Mesodermal cell (in vitro differentiated cells): Measurements from ENCODE around the gene NEIL3. TPM values are rescaled to one million over a fixed set of nuclear protein-coding genes. Genes with fewer than 3 reads are reported as not detected.

Experiments used
- H3K27ac ChIP-seq: 2 replicates; pipeline ENCODE4 v1.7.0; 2013; ENCODE audit warnings: mild to moderate bottlenecking, low read depth, low read length, moderate library complexity; ENCODE audit not compliant: severe bottlenecking
- H3K36me3 ChIP-seq: 2 replicates; pipeline ENCODE4 v1.7.1; 2013; ENCODE audit warnings: mild to moderate bottlenecking, low read length, moderate library complexity; ENCODE audit not compliant: control insufficient read depth, insufficient read depth
- H3K4me1 ChIP-seq: one replicate; pipeline ENCODE4 v1.7.1; 2013; ENCODE audit warnings: mild to moderate bottlenecking, low read length; ENCODE audit not compliant: insufficient read depth, control insufficient read depth, poor library complexity, severe bottlenecking
- H3K4me3 ChIP-seq: 2 replicates; pipeline ENCODE4 v1.7.0; 2013; ENCODE audit warnings: low read length, control low read depth, mild to moderate bottlenecking; ENCODE audit not compliant: insufficient read depth, poor library complexity, severe bottlenecking; ENCODE audit errors: extremely low read depth
- H3K9me3 ChIP-seq: 2 replicates; pipeline ENCODE4 v1.7.1; 2013; ENCODE audit warnings: mild to moderate bottlenecking, low read length, moderate library complexity; ENCODE audit not compliant: control insufficient read depth
- WGBS, 2 experiments: methylation state at CpG; one replicate each; pipeline ENCODE4 v1.1.5; 2013; ENCODE audit warnings: missing lambda C conversion rate in 2 of 2; ENCODE audit not compliant: insufficient coverage in 2 of 2; 5-methylcytosine and 5-hydroxymethylcytosine counted together
- polyA plus RNA-seq, 2 experiments: library from polyadenylated mRNA; stranded (reverse); fragments of 50-300 nt; gene quantifications; one replicate each; pipeline ENCODE4 v1.2.3, GENCODE V29; 2013

Gene NEIL3
- polyA plus RNA-seq (2013, experiment 1 of 2): 5.2 TPM
- 5.1 TPM for polyA plus RNA-seq (2013, experiment 2 of 2)

- H3K9me3 ChIP-seq: no peaks in the 10 kb centered on the region
- no peak within 1 kb of the TSS for H3K27ac ChIP-seq
Observed at GRCh38 chr4:177309522-177310371, at the start of gene NEIL3. TSS of gene NEIL3 (plus strand) at chr4:177309874. CDS start at chr4:177309954, 80 bp downstream.

GRCh38 chr4:177263818-177264217 is 45.9 kb upstream of the NEIL3 start:
- 89 to 93% methylated on average over 6 of the region's 7 CpGs for WGBS, 2 experiments
- H3K27ac ChIP-seq: no peak overlapping the region
- H3K4me3 ChIP-seq: no peak overlapping the region
- no peaks in the 10 kb centered on the region for H3K9me3 ChIP-seq
- no peaks in the 10 kb centered on the region for H3K4me1 ChIP-seq
- no peaks in the 10 kb centered on the region for H3K36me3 ChIP-seq

More at GRCh38 chr4:177309522-177310371, at the start of gene NEIL3:
- peak within 1 kb of the TSS; percentile 73 for H3K4me3 ChIP-seq
- WGBS, 2 experiments: 2 to 4% methylated on average over 44 to 51 of the region's 52 CpGs
- H3K4me1 ChIP-seq: no peaks in the 10 kb centered on the region
- no peaks in the 10 kb centered on the region for H3K36me3 ChIP-seq

- Histone ChIP-seq H3K36me3 (no peaks in the 10 kb centered on the region), H3K9me3 (no peaks in the 10 kb centered on the region), H3K27ac (no peak overlapping the region), H3K4me3 (no peak overlapping the region), H3K4me1 (no peaks in the 10 kb centered on the region)
- WGBS, 2 experiments: no CpG with 5 or more reads among the region's 2 CpGs
Observed at GRCh38 chr4:177264788-177265422, 44.8 kb upstream of the NEIL3 start.

GRCh38 chr4:177265729-177266128 is 43.9 kb upstream of the NEIL3 start:
- H3K27ac ChIP-seq: no peak overlapping the region
- H3K36me3 ChIP-seq: no peaks in the 10 kb centered on the region
- 83% methylated on average over 1 of the region's 3 CpGs; no CpG with 5 or more reads in 1 of the 2 experiments for WGBS, 2 experiments
- H3K4me3 ChIP-seq: no peak overlapping the region
- no peaks in the 10 kb centered on the region for H3K4me1 ChIP-seq
- H3K9me3 ChIP-seq: no peaks in the 10 kb centered on the region

GRCh38 chr4:177266506-177266905 is 43.2 kb upstream of the NEIL3 start:
- H3K9me3 ChIP-seq: no peaks in the 10 kb centered on the region
- no peaks in the 10 kb centered on the region for H3K36me3 ChIP-seq
- H3K4me3 ChIP-seq: no peak overlapping the region
- no peak overlapping the region for H3K27ac ChIP-seq
- no CpG with 5 or more reads among the region's 1 CpG for WGBS, 2 experiments
- H3K4me1 ChIP-seq: no peaks in the 10 kb centered on the region

GRCh38 chr4:177267911-177268310 is 41.8 kb upstream of the NEIL3 start:
- no peak overlapping the region for H3K4me3 ChIP-seq
- H3K9me3 ChIP-seq: no peaks in the 10 kb centered on the region
- H3K4me1 ChIP-seq: no peaks in the 10 kb centered on the region
- WGBS, 2 experiments: 78 to 100% methylated on average over 1 of the region's 3 CpGs
- H3K27ac ChIP-seq: no peak overlapping the region
- no peaks in the 10 kb centered on the region for H3K36me3 ChIP-seq

GRCh38 chr4:177271091-177271490 is 38.6 kb upstream of the NEIL3 start:
- H3K4me3 ChIP-seq: no peak overlapping the region
- no peaks in the 10 kb centered on the region for H3K4me1 ChIP-seq
- H3K9me3 ChIP-seq: no peaks in the 10 kb centered on the region
- WGBS, 2 experiments: no CpG with 5 or more reads among the region's 1 CpG
- no peaks in the 10 kb centered on the region for H3K36me3 ChIP-seq
- peak overlapping the region; percentile 3 for H3K27ac ChIP-seq

- Histone ChIP-seq H3K4me1 (no peaks in the 10 kb centered on the region), H3K9me3 (no peaks in the 10 kb centered on the region), H3K36me3 (no peaks in the 10 kb centered on the region), H3K27ac (no peak overlapping the region), H3K4me3 (no peak overlapping the region)
- 78 to 79% methylated on average over 6 of the region's 10 CpGs for WGBS, 2 experiments
Observed at GRCh38 chr4:177271915-177272766, 37.5 kb upstream of the NEIL3 start.

GRCh38 chr4:177275999-177276398 is 33.7 kb upstream of the NEIL3 start:
- no peak overlapping the region for H3K27ac ChIP-seq
- H3K9me3 ChIP-seq: no peaks in the 10 kb centered on the region
- H3K4me1 ChIP-seq: no peaks in the 10 kb centered on the region
- no peak overlapping the region for H3K4me3 ChIP-seq
- 80 to 100% methylated on average over 1 to 2 of the region's 4 CpGs for WGBS, 2 experiments
- no peaks in the 10 kb centered on the region for H3K36me3 ChIP-seq

GRCh38 chr4:177281351-177281909 is 28.2 kb upstream of the NEIL3 start:
- H3K4me1 ChIP-seq: no peaks in the 10 kb centered on the region
- no peaks in the 10 kb centered on the region for H3K9me3 ChIP-seq
- H3K4me3 ChIP-seq: no peak overlapping the region
- WGBS, 2 experiments: 92 to 100% methylated on average over 2 of the region's 4 CpGs
- H3K27ac ChIP-seq: no peak overlapping the region
- H3K36me3 ChIP-seq: no peaks in the 10 kb centered on the region
